GM21515 (cell line): ENCODE data around the gene STAMBPL1.
A peak's percentile ranks its signal among the peaks of the same experiment; 100 is the strongest.
"Not testable (repeated sequence)": the region's sequence is repeated elsewhere in the genome, so short reads cannot be mapped to it uniquely, and the experiment has no call there.

Experiments
- ATAC-seq: cut with Tn5 transposase; IDR thresholded peaks from one replicate; pipeline ENCODE4 v1.9.1; 2021; ENCODE audit not compliant: unreplicated experiment

The STAMBPL1 gene

GRCh38 chr10:88879534-88880281, at the start of gene STAMBPL1:
Gene STAMBPL1, plus strand, starts transcription at chr10:88880245. Its CDS starts 21,464 bp downstream, at chr10:88901709.
- peak; percentile 56 for ATAC-seq

- no peak for ATAC-seq
Measured at GRCh38 chr10:88830643-88831268, 49.3 kb upstream of the STAMBPL1 start.

- ATAC-seq, result no peak
Measured at GRCh38 chr10:88831709-88832108, 48.3 kb upstream of the STAMBPL1 start.

GRCh38 chr10:88832376-88832775, 47.7 kb upstream of the STAMBPL1 start:
- ATAC-seq, result no peak

GRCh38 chr10:88833156-88833555, 46.9 kb upstream of the STAMBPL1 start:
- ATAC-seq, result no peak

GRCh38 chr10:88833723-88834122, 46.3 kb upstream of the STAMBPL1 start:
- no peak for ATAC-seq

- ATAC-seq, result peak; percentile 71
Measured at GRCh38 chr10:88835096-88835909, 44.7 kb upstream of the STAMBPL1 start.

GRCh38 chr10:88835910-88836221, 44.2 kb upstream of the STAMBPL1 start:
- no peak for ATAC-seq

GRCh38 chr10:88837632-88838031, 42.4 kb upstream of the STAMBPL1 start:
- not testable (repeated sequence) for ATAC-seq

- no peak for ATAC-seq
Measured at GRCh38 chr10:88838766-88839350, 41.2 kb upstream of the STAMBPL1 start.

- ATAC-seq, result no peak
Measured at GRCh38 chr10:88840104-88840503, 39.9 kb upstream of the STAMBPL1 start.

- ATAC-seq, result no peak
Measured at GRCh38 chr10:88840881-88841280, 39.2 kb upstream of the STAMBPL1 start.

- no peak for ATAC-seq
Measured at GRCh38 chr10:88841316-88842111, 38.5 kb upstream of the STAMBPL1 start.

GRCh38 chr10:88843171-88843570, 36.9 kb upstream of the STAMBPL1 start:
- ATAC-seq, result no peak

GRCh38 chr10:88848499-88848898, 31.5 kb upstream of the STAMBPL1 start:
- ATAC-seq, result no peak

- ATAC-seq, result no peak
Measured at GRCh38 chr10:88849234-88849633, 30.8 kb upstream of the STAMBPL1 start.

GRCh38 chr10:88850712-88851111, 29.3 kb upstream of the STAMBPL1 start:
- no peak for ATAC-seq

- no peak for ATAC-seq
Measured at GRCh38 chr10:88851706-88852105, 28.3 kb upstream of the STAMBPL1 start, which contains the start of gene ANKRD22. Gene ANKRD22, minus strand, starts transcription at chr10:88851844. Its CDS starts 237 bp downstream, at chr10:88851607.

- no peak for ATAC-seq
Measured at GRCh38 chr10:88852327-88852726, 27.7 kb upstream of the STAMBPL1 start.

- ATAC-seq, result no peak
Measured at GRCh38 chr10:88853155-88853881, 26.7 kb upstream of the STAMBPL1 start.
